Peyer's patch (tissue), 4 donors: ENCODE measurements around the gene OR56B4.

Experiments used
- POLR2A ChIP-seq, 2 donors: fragments of 450-650 bp; IDR thresholded peaks; one replicate each; pipeline ENCODE4 v1.5.1; 2017; ENCODE audit warnings: antibody characterized with exemption in 2 of 2, mild to moderate bottlenecking in 2 of 2, moderate library complexity in 2 of 2
- TF ChIP-seq, protein P1 (sequence below), 6 experiments: fragments of 450-650 bp in 4 of 6; fragments of 200-600 bp in 2 of 6; sonication (generic) in 1 of 6; IDR thresholded peaks; one replicate each; pipeline ENCODE4 v1.5.1; 2017 to 2019; ENCODE audit warnings: antibody characterized with exemption in 6 of 6, mild to moderate bottlenecking in 3 of 6, moderate library complexity in 1 of 6

DNA sequence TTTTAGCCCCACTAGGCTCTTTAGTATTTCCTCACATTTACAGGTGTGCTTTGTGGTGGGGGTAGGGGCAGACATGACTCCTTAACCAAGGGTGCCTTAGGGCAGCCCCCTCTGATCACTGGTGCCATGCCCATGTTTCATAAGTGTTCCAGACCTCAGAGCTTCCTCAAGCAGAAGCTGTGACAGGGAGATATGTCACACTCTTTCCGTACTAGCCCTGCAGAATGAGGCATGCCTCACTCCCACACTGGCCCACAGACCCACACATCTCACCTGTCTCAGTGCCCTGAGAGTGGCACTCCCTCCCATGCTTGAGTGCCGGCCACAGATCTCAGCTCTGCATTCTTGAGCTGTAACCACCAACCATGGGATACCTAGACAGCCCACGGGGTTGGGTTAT, 22.9 kb upstream of the OR56B4 start:
- TF ChIP-seq, protein P1, sequence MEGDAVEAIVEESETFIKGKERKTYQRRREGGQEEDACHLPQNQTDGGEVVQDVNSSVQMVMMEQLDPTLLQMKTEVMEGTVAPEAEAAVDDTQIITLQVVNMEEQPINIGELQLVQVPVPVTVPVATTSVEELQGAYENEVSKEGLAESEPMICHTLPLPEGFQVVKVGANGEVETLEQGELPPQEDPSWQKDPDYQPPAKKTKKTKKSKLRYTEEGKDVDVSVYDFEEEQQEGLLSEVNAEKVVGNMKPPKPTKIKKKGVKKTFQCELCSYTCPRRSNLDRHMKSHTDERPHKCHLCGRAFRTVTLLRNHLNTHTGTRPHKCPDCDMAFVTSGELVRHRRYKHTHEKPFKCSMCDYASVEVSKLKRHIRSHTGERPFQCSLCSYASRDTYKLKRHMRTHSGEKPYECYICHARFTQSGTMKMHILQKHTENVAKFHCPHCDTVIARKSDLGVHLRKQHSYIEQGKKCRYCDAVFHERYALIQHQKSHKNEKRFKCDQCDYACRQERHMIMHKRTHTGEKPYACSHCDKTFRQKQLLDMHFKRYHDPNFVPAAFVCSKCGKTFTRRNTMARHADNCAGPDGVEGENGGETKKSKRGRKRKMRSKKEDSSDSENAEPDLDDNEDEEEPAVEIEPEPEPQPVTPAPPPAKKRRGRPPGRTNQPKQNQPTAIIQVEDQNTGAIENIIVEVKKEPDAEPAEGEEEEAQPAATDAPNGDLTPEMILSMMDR (IDR thresholded peaks at IDR 0.05), result no peak
- TF ChIP-seq POLR2A (IDR thresholded peaks at IDR 0.05), result no peak
